HCT116 (cell line): Measurements from ENCODE around the gene RAP1GAP2. TPM values are rescaled to one million over a fixed set of nuclear protein-coding genes. Genes with fewer than 3 reads are reported as not detected.

ENCODE experiments used
- ATAC-seq: fragments of 200-7000 bp; cut with Tn5 transposase; 2 replicates; pipeline ENCODE4 v1.9.1; 2020; ENCODE audit warnings: mild to moderate bottlenecking, moderate library complexity
- BruUV-seq: library from RNA; stranded (reverse); fragments of 400-500 nt; replicated peaks from 2 replicates; lab custom pipeline; 2021; lab: Mats Ljungman, UMichigan
- CTCF ChIA-PET: fragments of 300-600 bp; sonication (Branson Sonifier 250); formaldehyde crosslinking; loops from one replicate; lab custom pipeline; 2021; ENCODE audit warnings: antibody characterized with exemption; lab: Charles Lee
- POLR2A ChIA-PET: fragments of 300-600, 350-600 bp; sonication (Branson Sonifier 250); formaldehyde crosslinking; loops from one replicate; lab custom pipeline; 2021; ENCODE audit warnings: antibody characterized with exemption; lab: Charles Lee
- RAD21 ChIA-PET, 2 experiments: fragments of 300-600 bp; sonication (Branson Sonifier 250); formaldehyde crosslinking; loops; one replicate each; lab custom pipeline; 2023; ENCODE audit warnings: low total read pairs in 2 of 2; ENCODE audit not compliant: uncharacterized antibody in 2 of 2, unreplicated experiment in 2 of 2, low non-redundant PET in 1 of 2; lab: Charles Lee
- DNase-seq: peaks from one replicate; pipeline ENCODE4 v3.0.0-alpha.2; 2010; ENCODE audit warnings: low read depth, low spot score
- H2AFZ ChIP-seq: fragments of 200-600 bp; shearing (Covaris generic), sonication (generic); 2 replicates; pipeline ENCODE4 v1.6.1; 2017; ENCODE audit warnings: low read depth, mixed run types, mixed read lengths, antibody characterized with exemption, low read length; ENCODE audit not compliant: poor library complexity, severe bottlenecking
- H3K27ac ChIP-seq: 2 replicates; pipeline ENCODE4 v1.5.1; 2012; ENCODE audit warnings: low read depth, low read length
- H3K27me3 ChIP-seq: fragments of 200-600 bp; sonication (generic); 2 replicates; pipeline ENCODE4 v1.6.1; 2016; ENCODE audit warnings: mixed run types, low read length, mixed read lengths; ENCODE audit not compliant: insufficient read depth
- H3K36me3 ChIP-seq, 2 experiments: fragments of 200-500 bp in 1 of 2; fragments of 200-600 bp in 1 of 2; sonication (Bioruptor generic) in 1 of 2; sonication (generic) in 1 of 2; 2 replicates each; pipeline versions ENCODE4 v1.5.1 to v1.6.1; 2014 to 2016; ENCODE audit warnings: low read length in 2 of 2, inconsistent platforms in 1 of 2, mixed read lengths in 1 of 2, mixed run types in 1 of 2; ENCODE audit not compliant: insufficient read depth in 2 of 2, control insufficient read depth in 1 of 2
- H3K4me1 ChIP-seq, 2 experiments: fragments of 200-600 bp in 1 of 2; sonication (generic) in 1 of 2; 2 replicates each; pipeline versions ENCODE4 v1.5.1 to v1.6.1; 2012 to 2017; ENCODE audit warnings: low read length in 2 of 2, inconsistent platforms in 1 of 2, mild to moderate bottlenecking in 1 of 2, mixed read lengths in 1 of 2, mixed run types in 1 of 2, moderate library complexity in 1 of 2; ENCODE audit not compliant: insufficient read depth in 2 of 2, control insufficient read depth in 1 of 2
- H3K4me2 ChIP-seq: fragments of 200-600 bp; sonication (generic); 2 replicates; pipeline ENCODE4 v1.6.1; 2017; ENCODE audit warnings: mixed run types, low read length, mixed read lengths
- H3K4me3 ChIP-seq, 2 experiments: fragments of 200-600 bp in 1 of 2; sonication (generic) in 1 of 2; replicated peaks in 1 of 2; 2 replicates each; pipeline ENCODE4 v1.5.1; 2011 to 2016; ENCODE audit warnings: low read length in 2 of 2, control low read depth in 1 of 2, low read depth in 1 of 2, mild to moderate bottlenecking in 1 of 2, mixed read lengths in 1 of 2, mixed run types in 1 of 2
- H3K79me2 ChIP-seq: fragments of 200-600 bp; sonication (generic); 2 replicates; pipeline ENCODE4 v1.6.1; 2017; ENCODE audit warnings: mild to moderate bottlenecking, mixed run types, low read length, moderate library complexity, mixed read lengths; ENCODE audit not compliant: insufficient read depth
- H3K9ac ChIP-seq: fragments of 200-600 bp; sonication (generic); 2 replicates; pipeline ENCODE4 v1.6.1; 2016; ENCODE audit warnings: low read length, mixed read lengths
- H3K9me2 ChIP-seq: fragments of 200-600 bp; sonication (generic), shearing (Covaris generic); 2 replicates; pipeline ENCODE4 v1.6.1; 2017; ENCODE audit warnings: mixed run types, mild to moderate bottlenecking, moderate library complexity; ENCODE audit not compliant: insufficient read depth
- H3K9me3 ChIP-seq, 2 experiments: fragments of 200-500 bp in 1 of 2; fragments of 200-600 bp in 1 of 2; sonication (Bioruptor generic) in 1 of 2; sonication (generic) in 1 of 2; 2 replicates each; pipeline ENCODE4 v1.6.1; 2014 to 2017; ENCODE audit warnings: low read length in 2 of 2, mixed read lengths in 2 of 2, inconsistent platforms in 1 of 2, low read depth in 1 of 2, mild to moderate bottlenecking in 1 of 2, mixed run types in 1 of 2, moderate library complexity in 1 of 2; ENCODE audit not compliant: control insufficient read depth in 1 of 2, insufficient read depth in 1 of 2
- H4K20me1 ChIP-seq: fragments of 200-600 bp; sonication (generic), shearing (Covaris generic); 2 replicates; pipeline ENCODE4 v1.6.1; 2017; ENCODE audit warnings: mixed run types, mild to moderate bottlenecking, moderate library complexity; ENCODE audit not compliant: insufficient read depth
- CBX3 ChIP-seq: IDR thresholded peaks from 2 replicates; pipeline ENCODE4 v1.6.1; 2012; ENCODE audit warnings: low read depth
- CEBPB ChIP-seq: IDR thresholded peaks from 2 replicates; pipeline ENCODE4 v1.6.1; 2012; ENCODE audit warnings: low read depth
- EGR1 ChIP-seq: IDR thresholded peaks from 2 replicates; pipeline ENCODE4 v1.6.1; 2012; ENCODE audit warnings: low read depth
- EZH2phosphoT487 ChIP-seq: fragments of 200-600 bp; IDR thresholded peaks from 2 replicates; pipeline ENCODE4 v1.6.1; 2018; ENCODE audit warnings: antibody characterized with exemption, borderline replicate concordance
- FOSL1 ChIP-seq: IDR thresholded peaks from 2 replicates; pipeline ENCODE4 v1.6.1; 2012; ENCODE audit warnings: low read depth
- MAX ChIP-seq: IDR thresholded peaks from 2 replicates; pipeline ENCODE4 v1.6.1; 2012
- SP1 ChIP-seq: IDR thresholded peaks from 2 replicates; pipeline ENCODE4 v1.6.1; 2012; ENCODE audit warnings: low read depth
- SRF ChIP-seq: IDR thresholded peaks from 2 replicates; pipeline ENCODE4 v1.6.1; 2012; ENCODE audit warnings: low read depth
- TCF7L2 ChIP-seq: IDR thresholded peaks from 2 replicates; pipeline ENCODE4 v1.7.0; 2011; ENCODE audit warnings: borderline replicate concordance, inconsistent platforms; ENCODE audit not compliant: insufficient read depth, insufficient read length; ENCODE audit errors: extremely low read depth
- ZBTB33 ChIP-seq: IDR thresholded peaks from 2 replicates; pipeline ENCODE4 v1.6.1; 2011; ENCODE audit warnings: mild to moderate bottlenecking, low read length, moderate library complexity; ENCODE audit not compliant: insufficient replicate concordance; ENCODE audit errors: extremely low read depth
- ZNF274 ChIP-seq: fragments of 200-500 bp; sonication (Bioruptor generic); IDR thresholded peaks from 2 replicates; pipeline ENCODE4 v1.6.1; 2014; ENCODE audit warnings: mild to moderate bottlenecking, low read depth, low read length, inconsistent platforms
- intact Hi-C: fragments of 100-400 bp; cut with micrococcal nuclease; formaldehyde crosslinking; loops from 2 replicates; pipeline ENCODE4 v1.10.0; 2022
- total RNA-seq: library from RNA; stranded (reverse); gene quantifications from one replicate; pipeline ENCODE4 v1.2.1, GENCODE V29; 2021; ENCODE audit not compliant: unreplicated experiment

RAP1GAP2 gene
- total RNA-seq, 1 experiment from 2014 or later = 54.6 TPM

GRCh38 chr17:2995377-2995776, 199.1 kb downstream of the RAP1GAP2 start:
- Histone ChIP-seq H3K79me2 (peaks cover 6% of the 10 kb centered on the region; the same call in 1 of the 2 replicates), H2AFZ (no peak overlapping the region), H3K27ac (no peak overlapping the region), H3K4me1 (no peaks in the 10 kb centered on the region), H3K4me3 (no peak overlapping the region), H3K9me3 (no peaks in the 10 kb centered on the region), H3K9ac (no peak overlapping the region), H3K27me3 (no peaks in the 10 kb centered on the region)
- no TSS peak for BruUV-seq
- DNase-seq = no peak
- no peak for TF ChIP-seq MAX
- TF ChIP-seq ZBTB33 = no peak
- TF ChIP-seq EZH2phosphoT487 = no peak
- no peak for TF ChIP-seq FOSL1
- no peak for TF ChIP-seq SRF
- no peak for TF ChIP-seq CEBPB
- no peak for TF ChIP-seq SP1
- no peak for TF ChIP-seq CBX3
- no peak for TF ChIP-seq EGR1
- no peak for TF ChIP-seq ZNF274
- no peak for TF ChIP-seq TCF7L2
- TF ChIP-seq, all 23 proteins: peak for 0
- Histone ChIP-seq H3K4me2 (no peak overlapping the region), H3K9me2 (no peaks in the 10 kb centered on the region), H4K20me1 (0 out of 2 replicates have a peak, but pooled peaks cover under 1% of the 10 kb centered on the region), H3K36me3 (peaks cover 30 to 32% of the 10 kb centered on the region in 2 experiments)
- ChIA-PET POLR2A (no interaction called here), CTCF (no interaction called here), RAD21 (no interaction called here)
- intact Hi-C loops = no loop called here
- ATAC-seq = no peak
